Glutamatergic neuron (in vitro differentiated cells): ENCODE data around the gene CD47. TPM values are rescaled to one million over a fixed set of nuclear protein-coding genes. Genes with fewer than 3 reads are reported as not detected.

Experiments used
- DNase-seq: peaks from one replicate; pipeline ENCODE4 v3.0.0; 2022
- H3K27ac Mint-ChIP-seq: one replicate; pipeline ENCODE4 v1.8.0; 2020; ENCODE audit warnings: mild to moderate bottlenecking, mixed read lengths, inconsistent platforms; ENCODE audit not compliant: unreplicated experiment
- H3K27me3 Mint-ChIP-seq: one replicate; pipeline ENCODE4 v1.8.0; 2020; ENCODE audit warnings: mild to moderate bottlenecking, moderate library complexity, mixed read lengths, inconsistent platforms; ENCODE audit not compliant: unreplicated experiment
- H3K36me3 Mint-ChIP-seq: one replicate; pipeline ENCODE4 v1.8.0; 2020; ENCODE audit warnings: mild to moderate bottlenecking, mixed read lengths, inconsistent platforms; ENCODE audit not compliant: unreplicated experiment
- H3K4me1 Mint-ChIP-seq: one replicate; pipeline ENCODE4 v1.8.0; 2020; ENCODE audit warnings: mild to moderate bottlenecking, low read depth, mixed read lengths, inconsistent platforms; ENCODE audit not compliant: unreplicated experiment
- H3K4me3 Mint-ChIP-seq: one replicate; pipeline ENCODE4 v1.8.0; 2020; ENCODE audit warnings: mild to moderate bottlenecking, mixed read lengths, inconsistent platforms; ENCODE audit not compliant: unreplicated experiment
- H3K9me3 Mint-ChIP-seq: one replicate; pipeline ENCODE4 v1.8.0; 2020; ENCODE audit warnings: mild to moderate bottlenecking, moderate library complexity, mixed read lengths, inconsistent platforms; ENCODE audit not compliant: unreplicated experiment
- total RNA-seq: library from RNA; stranded (reverse); fragmentation: NEBNext Ultra II Directional; extraction: Animal tissue kit (Norgen Biotek cat#: 25700); gene quantifications from one replicate; pipeline ENCODE4 v1.2.1, GENCODE V29; 2021; ENCODE audit not compliant: unreplicated experiment
- TF ChIP-seq, protein P1 (sequence below): fragments of 200-600 bp; sonication (generic); IDR thresholded peaks from one replicate; pipeline ENCODE4 v1.5.0; 2021; ENCODE audit not compliant: partially characterized antibody, unreplicated experiment

CD47 gene
- total RNA-seq, 1 donor from 2014 or later: 507 TPM

DNA sequence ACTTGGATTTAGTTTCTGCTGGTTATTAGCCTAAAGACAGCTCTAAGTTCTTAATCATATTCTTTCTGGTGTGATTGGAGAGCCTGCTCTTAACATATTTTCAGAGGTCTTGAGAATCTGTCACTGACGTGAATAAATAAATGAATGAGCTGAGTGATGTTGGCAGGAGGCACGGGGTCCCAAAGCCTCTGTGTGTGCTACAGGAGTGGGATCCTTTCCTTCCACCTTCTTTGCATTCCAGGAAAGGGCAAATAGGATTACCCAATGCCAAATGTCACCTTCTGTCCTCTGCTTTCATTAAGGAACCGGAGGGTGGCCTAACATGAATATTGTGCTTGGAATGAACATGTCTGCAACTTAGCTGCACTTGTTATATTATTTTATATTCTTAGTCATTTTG is 53.1 kb downstream of the CD47 start:
- no peak overlapping the region for H3K4me3 Mint-ChIP-seq
- peaks cover 4% of the 10 kb centered on the region for H3K27me3 Mint-ChIP-seq
- no peaks in the 10 kb centered on the region for H3K36me3 Mint-ChIP-seq
- peaks cover 21% of the 10 kb centered on the region for H3K4me1 Mint-ChIP-seq
- DNase-seq: no peak
- H3K27ac Mint-ChIP-seq: peak overlapping the region; percentile 34
- TF ChIP-seq, protein P1, sequence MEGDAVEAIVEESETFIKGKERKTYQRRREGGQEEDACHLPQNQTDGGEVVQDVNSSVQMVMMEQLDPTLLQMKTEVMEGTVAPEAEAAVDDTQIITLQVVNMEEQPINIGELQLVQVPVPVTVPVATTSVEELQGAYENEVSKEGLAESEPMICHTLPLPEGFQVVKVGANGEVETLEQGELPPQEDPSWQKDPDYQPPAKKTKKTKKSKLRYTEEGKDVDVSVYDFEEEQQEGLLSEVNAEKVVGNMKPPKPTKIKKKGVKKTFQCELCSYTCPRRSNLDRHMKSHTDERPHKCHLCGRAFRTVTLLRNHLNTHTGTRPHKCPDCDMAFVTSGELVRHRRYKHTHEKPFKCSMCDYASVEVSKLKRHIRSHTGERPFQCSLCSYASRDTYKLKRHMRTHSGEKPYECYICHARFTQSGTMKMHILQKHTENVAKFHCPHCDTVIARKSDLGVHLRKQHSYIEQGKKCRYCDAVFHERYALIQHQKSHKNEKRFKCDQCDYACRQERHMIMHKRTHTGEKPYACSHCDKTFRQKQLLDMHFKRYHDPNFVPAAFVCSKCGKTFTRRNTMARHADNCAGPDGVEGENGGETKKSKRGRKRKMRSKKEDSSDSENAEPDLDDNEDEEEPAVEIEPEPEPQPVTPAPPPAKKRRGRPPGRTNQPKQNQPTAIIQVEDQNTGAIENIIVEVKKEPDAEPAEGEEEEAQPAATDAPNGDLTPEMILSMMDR: no peak
- peaks cover 3% of the 10 kb centered on the region for H3K9me3 Mint-ChIP-seq

DNA sequence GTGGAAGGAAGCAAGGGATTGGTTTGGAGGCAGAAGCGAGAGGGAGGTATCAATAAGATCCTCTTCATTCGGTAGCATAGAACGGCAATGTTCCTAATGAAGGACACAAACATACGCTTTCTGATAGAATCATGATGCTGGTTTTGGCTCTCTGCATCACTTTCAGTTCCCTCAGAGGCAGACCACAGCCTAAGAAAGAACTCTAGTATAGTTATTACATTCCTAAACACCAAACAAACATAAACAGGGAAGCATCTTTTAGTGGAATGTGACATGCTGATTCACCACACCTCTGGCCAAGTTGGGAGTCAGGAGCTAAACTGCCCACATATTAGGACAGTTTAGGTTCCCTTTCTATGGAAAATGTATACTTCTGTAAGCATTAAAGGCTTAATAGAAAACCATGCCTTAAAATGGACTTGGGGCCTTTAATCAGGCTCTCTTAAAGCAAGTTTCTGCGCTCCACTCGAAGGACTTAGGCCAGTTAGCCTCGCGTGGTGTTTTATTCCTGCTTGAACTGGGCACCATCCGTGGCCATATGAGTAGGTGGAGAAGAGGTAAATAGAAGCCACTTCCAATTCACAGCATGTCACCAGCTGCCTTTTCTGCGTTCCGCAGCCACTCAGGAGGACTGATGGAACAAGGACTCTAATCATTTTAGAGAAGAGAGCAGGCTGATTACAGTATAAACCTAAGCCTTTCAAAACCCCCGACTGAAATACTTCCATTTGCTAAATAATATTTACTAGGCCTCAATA is 53.7 kb downstream of the CD47 start:
- Mint-ChIP-seq H3K4me1 (peaks cover 21% of the 10 kb centered on the region), H3K36me3 (no peaks in the 10 kb centered on the region), H3K4me3 (no peak overlapping the region), H3K9me3 (peaks cover 3% of the 10 kb centered on the region), H3K27ac (peak overlapping the region; percentile 34), H3K27me3 (peaks cover 4% of the 10 kb centered on the region)
- TF ChIP-seq, protein P1: no peak
- no peak for DNase-seq

DNA sequence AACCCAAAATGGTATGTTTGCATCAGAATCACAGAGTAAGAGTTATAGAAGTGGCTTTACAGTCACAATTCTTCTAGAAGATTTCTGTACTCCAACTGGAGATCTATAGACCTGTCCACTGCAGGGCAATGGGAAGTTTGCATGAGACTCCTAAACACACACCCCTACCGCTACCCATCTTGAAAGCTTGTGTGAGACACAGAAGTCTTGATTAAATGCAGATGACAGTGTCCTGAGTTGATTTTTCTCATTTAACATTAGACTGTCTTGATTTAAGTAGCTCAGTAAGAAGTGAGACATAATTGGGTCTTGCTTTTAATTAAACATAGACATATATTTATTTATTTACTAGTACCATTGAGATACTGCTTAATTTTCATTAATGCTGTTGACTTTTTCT is 54.4 kb downstream of the CD47 start:
- Mint-ChIP-seq H3K9me3 (peaks cover 3% of the 10 kb centered on the region), H3K27ac (no peak overlapping the region), H3K27me3 (peaks cover 4% of the 10 kb centered on the region), H3K4me1 (peaks cover 21% of the 10 kb centered on the region), H3K4me3 (no peak overlapping the region), H3K36me3 (no peaks in the 10 kb centered on the region)
- no peak for DNase-seq
- TF ChIP-seq, protein P1: no peak

DNA sequence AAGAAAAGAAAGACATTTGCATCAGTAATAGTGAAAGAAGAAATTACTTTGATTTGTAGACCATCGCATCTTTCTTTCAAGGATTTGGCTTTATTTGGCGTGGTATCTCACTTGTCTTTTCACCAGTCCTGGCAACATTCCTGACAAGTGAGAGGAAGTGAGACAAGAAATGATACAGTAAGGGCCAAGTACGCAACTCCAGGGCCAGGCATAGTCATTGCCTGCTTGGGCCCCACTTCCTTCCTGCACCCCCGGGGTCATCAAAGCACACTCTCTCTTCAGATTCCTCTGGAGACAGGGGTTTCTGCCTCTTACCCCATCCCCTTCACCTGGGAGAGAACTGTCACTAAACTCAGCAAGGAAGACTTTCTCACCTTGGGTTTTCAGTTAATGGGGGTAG is 55.1 kb downstream of the CD47 start:
- Mint-ChIP-seq H3K27me3 (peaks cover 2% of the 10 kb centered on the region), H3K9me3 (peaks cover 3% of the 10 kb centered on the region), H3K4me3 (no peak overlapping the region), H3K36me3 (no peaks in the 10 kb centered on the region), H3K4me1 (peaks cover 21% of the 10 kb centered on the region), H3K27ac (no peak overlapping the region)
- TF ChIP-seq, protein P1: no peak
- DNase-seq: no peak

DNA sequence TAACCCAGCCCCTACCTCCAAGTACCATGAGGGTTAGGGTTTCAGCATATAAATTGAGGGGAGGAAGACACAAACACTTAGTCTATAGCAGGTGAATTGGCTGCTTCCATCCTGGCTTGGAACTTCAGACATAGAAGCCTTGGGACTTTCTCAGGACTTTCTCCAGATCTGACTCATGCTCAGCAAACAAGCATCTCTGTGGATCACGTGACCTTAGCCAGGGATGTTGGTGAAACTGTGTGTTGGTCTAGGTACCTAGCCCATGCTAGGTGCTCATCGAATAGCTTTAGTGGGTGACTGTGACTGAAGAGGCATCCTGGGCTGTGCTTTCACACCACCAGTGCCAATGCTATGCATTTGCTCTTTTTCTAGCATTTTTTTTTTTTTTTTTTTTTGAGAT is 58.9 kb downstream of the CD47 start:
- H3K27ac Mint-ChIP-seq: no peak overlapping the region
- H3K4me1 Mint-ChIP-seq: no peaks in the 10 kb centered on the region
- peaks cover 5% of the 10 kb centered on the region for H3K36me3 Mint-ChIP-seq

More for the DNA sequence above, 58.9 kb downstream of the CD47 start:
- H3K27me3 Mint-ChIP-seq: peaks cover 4% of the 10 kb centered on the region
- peaks cover under 1% of the 10 kb centered on the region for H3K9me3 Mint-ChIP-seq
- H3K4me3 Mint-ChIP-seq: no peak overlapping the region
- DNase-seq: no peak
- TF ChIP-seq, protein P1: no peak
